Lower leg skin (tissue), 3 donors: ENCODE measurements around the gene CTBP2.

Experiments
- CTCF ChIP-seq, 3 donors: fragments of 450-650 bp; IDR thresholded peaks; one replicate each; pipeline ENCODE4 v1.5.1; 2016; ENCODE audit warnings: antibody characterized with exemption in 3 of 3, mild to moderate bottlenecking in 3 of 3, moderate library complexity in 2 of 3
- POLR2A ChIP-seq, 2 donors: fragments of 450-650 bp; IDR thresholded peaks; one replicate each; pipeline ENCODE4 v1.6.1; 2016 to 2017; ENCODE audit warnings: antibody characterized with exemption in 2 of 2, mild to moderate bottlenecking in 1 of 2, moderate library complexity in 1 of 2

DNA sequence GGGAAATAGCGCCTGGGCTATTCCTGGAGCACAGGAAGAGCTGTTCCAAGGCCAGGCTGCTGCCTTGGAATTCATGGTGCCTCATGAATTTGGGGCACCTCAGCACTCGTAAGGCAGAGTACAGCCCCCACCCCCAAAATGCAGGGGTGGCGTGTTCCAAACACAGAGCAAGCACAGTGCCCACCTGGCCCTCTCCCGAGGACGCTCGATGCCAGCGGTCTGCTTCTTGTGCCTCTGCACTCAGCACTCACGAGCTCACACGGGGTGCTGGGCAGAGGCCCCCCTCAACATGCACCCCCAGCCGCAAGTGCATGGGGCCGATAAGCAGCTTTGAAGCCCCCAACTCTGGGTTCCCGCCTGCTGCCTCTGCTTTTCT lies 158.3 kb downstream of the CTBP2 start:
- TF ChIP-seq CTCF (IDR thresholded peaks at IDR 0.05) (no peak), POLR2A (IDR thresholded peaks at IDR 0.05) (no peak)
